H1 (cell line): ENCODE data around the gene DLL1. TPM values are rescaled to one million over a fixed set of nuclear protein-coding genes. Genes with fewer than 3 reads are reported as not detected.

Experiments used
- CTCF ChIA-PET: fragments of 300-600 bp; sonication (Branson Sonifier 250); formaldehyde crosslinking; loops from one replicate; lab custom pipeline; 2021; ENCODE audit not compliant: partially characterized antibody; lab: Charles Lee
- POLR2A ChIA-PET: fragments of 300-600 bp; sonication (Branson Sonifier 250); formaldehyde crosslinking; loops from one replicate; lab custom pipeline; 2021; ENCODE audit warnings: inconsistent platforms; ENCODE audit not compliant: partially characterized antibody; lab: Charles Lee
- DNase-seq, 2 experiments: peaks; one replicate each; pipeline versions ENCODE4 v3.0.0 to v3.0.0-alpha.2; 2010 to 2022; ENCODE audit warnings: low spot score in 2 of 2, low read depth in 1 of 2, mixed read lengths in 1 of 2
- FAIRE-seq: peaks from 2 replicates; lab custom pipeline; 2011; peaks lifted over from hg19 to GRCh38; lab: Jason Lieb, UNC
- H2AFZ ChIP-seq: 2 replicates; pipeline ENCODE4 v1.8.1; 2012; ENCODE audit warnings: low read length, inconsistent platforms
- H2AK5ac ChIP-seq: 2 replicates; pipeline ENCODE4 v1.6.1; 2013; ENCODE audit warnings: low read depth, low read length
- H2BK120ac ChIP-seq: replicated peaks from 2 replicates; pipeline ENCODE3; 2013; ENCODE audit warnings: low read depth, low read length, inconsistent platforms
- H2BK12ac ChIP-seq: 2 replicates; pipeline ENCODE4 v1.6.1; 2013; ENCODE audit warnings: low read depth, low read length
- H2BK15ac ChIP-seq: 2 replicates; pipeline ENCODE4 v1.6.1; 2013; ENCODE audit warnings: low read length
- H2BK20ac ChIP-seq: 2 replicates; pipeline ENCODE4 v1.6.1; 2013; ENCODE audit warnings: low read length
- H2BK5ac ChIP-seq: 2 replicates; pipeline ENCODE4 v1.6.1; 2013; ENCODE audit warnings: low read depth, low read length
- H3K14ac ChIP-seq: 2 replicates; pipeline ENCODE4 v1.6.1; 2013; ENCODE audit warnings: inconsistent platforms; ENCODE audit not compliant: insufficient read length
- H3K18ac ChIP-seq: 2 replicates; pipeline ENCODE4 v1.6.1; 2013; ENCODE audit warnings: low read length; ENCODE audit errors: extremely low read depth
- H3K23ac ChIP-seq: 2 replicates; pipeline ENCODE4 v1.6.1; 2013; ENCODE audit warnings: inconsistent platforms; ENCODE audit not compliant: insufficient read length
- H3K23me2 ChIP-seq: 2 replicates; pipeline ENCODE4 v1.6.1; 2013; ENCODE audit warnings: low read depth, low read length
- H3K27ac ChIP-seq: 2 replicates; pipeline ENCODE4 v1.6.1; 2011; ENCODE audit warnings: low read depth, low read length, inconsistent platforms
- H3K27me3 ChIP-seq, 4 experiments: replicated peaks in 1 of 4; 1 replicate in 1 of 4; 2 replicates in 3 of 4; pipeline versions ENCODE4 v1.6.1 to v1.8.1; 2011 to 2013; ENCODE audit warnings: low read length in 3 of 4, mild to moderate bottlenecking in 3 of 4, inconsistent platforms in 2 of 4, mixed read lengths in 2 of 4, moderate library complexity in 1 of 4; ENCODE audit not compliant: control insufficient read depth in 3 of 4, insufficient read depth in 3 of 4; ENCODE audit errors: extremely low read depth in 1 of 4
- H3K36me3 ChIP-seq, 4 experiments: 2 replicates each; pipeline versions ENCODE4 v1.6.1 to v1.8.1; 2011 to 2013; ENCODE audit warnings: mild to moderate bottlenecking in 4 of 4, low read length in 3 of 4, moderate library complexity in 2 of 4, control low read depth in 1 of 4, inconsistent platforms in 1 of 4; ENCODE audit not compliant: insufficient read depth in 4 of 4, control insufficient read depth in 2 of 4
- H3K4ac ChIP-seq: replicated peaks from 2 replicates; pipeline ENCODE3; 2013; ENCODE audit warnings: low read length, low read depth, mixed read lengths, inconsistent platforms; ENCODE audit not compliant: insufficient read length
- H3K4me1 ChIP-seq, 4 experiments: replicated peaks in 1 of 4; 1 replicate in 1 of 4; 2 replicates in 3 of 4; pipeline versions ENCODE4 v1.6.1 to v1.8.1; 2011 to 2013; ENCODE audit warnings: low read length in 3 of 4, inconsistent platforms in 2 of 4, mixed read lengths in 1 of 4; ENCODE audit not compliant: insufficient read depth in 4 of 4, control insufficient read depth in 3 of 4
- H3K4me2 ChIP-seq, 2 experiments: 2 replicates each; pipeline versions ENCODE4 v1.6.1 to v1.8.1; 2011 to 2013; ENCODE audit warnings: low read depth in 2 of 2, low read length in 2 of 2, control low read depth in 1 of 2, inconsistent platforms in 1 of 2, mild to moderate bottlenecking in 1 of 2; ENCODE audit not compliant: insufficient read depth in 1 of 2
- H3K4me3 ChIP-seq, 4 experiments: fragments of 200-600, 300-600 bp in 1 of 4; sonication (generic), shearing (Covaris generic), sonication (Bioruptor Twin) in 1 of 4; 2 replicates each; pipeline versions ENCODE4 v1.5.1 to v1.8.1; 2011 to 2016; ENCODE audit warnings: low read length in 4 of 4, low read depth in 3 of 4, control low read depth in 2 of 4, inconsistent platforms in 2 of 4, mild to moderate bottlenecking in 2 of 4, mixed read lengths in 1 of 4, moderate library complexity in 1 of 4; ENCODE audit not compliant: insufficient read depth in 2 of 4; ENCODE audit errors: extremely low read depth in 1 of 4
- H3K56ac ChIP-seq: replicated peaks from 2 replicates; pipeline ENCODE3; 2013; ENCODE audit warnings: low read depth, mild to moderate bottlenecking, mixed read lengths, low read length, inconsistent platforms; ENCODE audit not compliant: insufficient read length
- H3K79me1 ChIP-seq: 2 replicates; pipeline ENCODE4 v1.6.1; 2013; ENCODE audit warnings: low read depth, low read length, control low read depth
- H3K79me2 ChIP-seq, 2 experiments: 2 replicates each; pipeline versions ENCODE4 v1.6.1 to v1.8.1; 2012 to 2013; ENCODE audit warnings: low read length in 2 of 2, mild to moderate bottlenecking in 2 of 2, inconsistent platforms in 1 of 2; ENCODE audit not compliant: insufficient read depth in 2 of 2, control insufficient read depth in 1 of 2
- H3K9ac ChIP-seq, 4 experiments: replicated peaks in 1 of 4; 1 replicate in 1 of 4; 2 replicates in 3 of 4; pipeline versions ENCODE4 v1.6.1 to v1.8.1; 2011 to 2013; ENCODE audit warnings: low read depth in 3 of 4, low read length in 3 of 4, control low read depth in 2 of 4, mild to moderate bottlenecking in 2 of 4, moderate library complexity in 2 of 4, inconsistent platforms in 1 of 4; ENCODE audit errors: extremely low read depth in 1 of 4
- H3K9me3 ChIP-seq, 2 experiments: 2 replicates each; pipeline versions ENCODE4 v1.6.1 to v1.8.1; 2012 to 2013; ENCODE audit warnings: mild to moderate bottlenecking in 2 of 2, moderate library complexity in 2 of 2, control low read depth in 1 of 2, inconsistent platforms in 1 of 2, low read depth in 1 of 2, low read length in 1 of 2, mixed read lengths in 1 of 2; ENCODE audit not compliant: insufficient read depth in 2 of 2
- H4K20me1 ChIP-seq, 2 experiments: replicated peaks in 1 of 2; 2 replicates each; pipeline versions ENCODE3 to v1.8.1; 2011 to 2013; ENCODE audit warnings: inconsistent platforms in 2 of 2, low read length in 2 of 2, mild to moderate bottlenecking in 1 of 2; ENCODE audit not compliant: insufficient read depth in 2 of 2, control insufficient read depth in 1 of 2
- H4K5ac ChIP-seq: 2 replicates; pipeline ENCODE4 v1.6.1; 2013; ENCODE audit warnings: low read length, low read depth, mixed read lengths, inconsistent platforms; ENCODE audit not compliant: insufficient read length
- H4K8ac ChIP-seq: 2 replicates; pipeline ENCODE4 v1.8.0; 2013; ENCODE audit warnings: mild to moderate bottlenecking, moderate library complexity, low read length, inconsistent platforms; ENCODE audit not compliant: insufficient read depth; ENCODE audit errors: extremely low read depth
- H4K91ac ChIP-seq: replicated peaks from 2 replicates; pipeline ENCODE3; 2013; ENCODE audit warnings: low read length, mixed read lengths, inconsistent platforms; ENCODE audit not compliant: insufficient read length
- CBX5 ChIP-seq: fragments of 300-800, 300-1000 bp; sonication (generic); IDR thresholded peaks from 2 replicates; pipeline ENCODE4 v1.7.1; 2016; ENCODE audit warnings: antibody characterized with exemption, low read length, low read depth
- EZH2 ChIP-seq: fragments of 200-600 bp; sonication (generic); IDR thresholded peaks from 2 replicates; pipeline ENCODE4 v1.7.1; 2012; ENCODE audit warnings: low read depth, mild to moderate bottlenecking, moderate library complexity, low read length, inconsistent platforms; ENCODE audit not compliant: severe bottlenecking
- FOSL1 ChIP-seq: IDR thresholded peaks from 2 replicates; pipeline ENCODE4 v1.6.1; 2011; ENCODE audit warnings: mild to moderate bottlenecking, low read depth, low read length, moderate library complexity; ENCODE audit not compliant: insufficient read depth
- JUND ChIP-seq: IDR thresholded peaks from 2 replicates; pipeline ENCODE4 v1.6.1; 2011; ENCODE audit warnings: mild to moderate bottlenecking, improper control_type of control experiment, low read length
- MAFK ChIP-seq: IDR thresholded peaks from 2 replicates; pipeline ENCODE4 v1.6.1; 2012; ENCODE audit warnings: low read depth, mild to moderate bottlenecking, improper control_type of control experiment, low read length
- MAX ChIP-seq: IDR thresholded peaks from 2 replicates; pipeline ENCODE4 v1.6.1; 2012; ENCODE audit warnings: inconsistent platforms
- RAD21 ChIP-seq, 2 experiments: IDR thresholded peaks in 1 of 2; conservative IDR thresholded peaks in 1 of 2; 2 replicates each; pipeline ENCODE4 v1.6.1; 2011; ENCODE audit warnings: low read depth in 2 of 2, low read length in 2 of 2, improper control_type of control experiment in 1 of 2, inconsistent platforms in 1 of 2, mild to moderate bottlenecking in 1 of 2, moderate library complexity in 1 of 2
- SUZ12 ChIP-seq: fragments of 200-600 bp; sonication (generic); IDR thresholded peaks from 2 replicates; pipeline ENCODE4 v1.6.1; 2012; ENCODE audit warnings: mild to moderate bottlenecking, inconsistent platforms, low read length, moderate library complexity, mixed read lengths
- USF2 ChIP-seq: IDR thresholded peaks from 2 replicates; pipeline ENCODE4 v1.6.1; 2011; ENCODE audit warnings: low read length, improper control_type of control experiment
- WGBS, 2 experiments: shearing (Covaris generic) in 1 of 2; methylation state at CpG; one replicate each; pipeline versions ENCODE4 v1.1.6 to v1.1.7; 2013 to 2015; ENCODE audit warnings: low lambda C conversion rate in 2 of 2, mixed read lengths in 2 of 2, inconsistent platforms in 1 of 2, low coverage in 1 of 2, missing lambda C conversion rate in 1 of 2; ENCODE audit not compliant: insufficient replicate concordance in 2 of 2, insufficient coverage in 1 of 2, insufficient read length in 1 of 2; ENCODE audit errors: extremely low coverage in 1 of 2, missing lambda C conversion rate in 1 of 2; 5-methylcytosine and 5-hydroxymethylcytosine counted together
- polyA plus RNA-seq, 7 experiments: library from polyadenylated mRNA; depleted of rRNA in 3 of 7; stranded (reverse) in 5 of 7; unstranded in 2 of 7; fragments of >200 nt in 5 of 7; fragments of 200-250 nt in 2 of 7; gene quantifications; 1 replicate in 5 of 7; 2 replicates in 1 of 7; 4 replicates in 1 of 7; pipeline versions ENCODE4 v1.2.1 to v1.2.3, GENCODE V29; 2011 to 2013; ENCODE audit warnings: missing spikeins in 2 of 7, mixed read lengths in 2 of 7
- total RNA-seq: library from RNA; stranded (reverse); fragmentation: NEBNext Ultra II Directional; extraction: Animal tissue kit (Norgen Biotek cat#: 25700); gene quantifications from 2 replicates; pipeline ENCODE4 v1.2.1, GENCODE V29; 2021

DLL1 gene
- total and polyA plus RNA-seq, 2 of the 8 experiments (the other 6 are each of a cell fraction or from before 2014, with no cell fraction given): 1.7 to 3.8 TPM

- H3K9me3 ChIP-seq: no peaks in the 10 kb centered on the region
- no peaks in the 10 kb centered on the region for H3K79me1 ChIP-seq
- ChIA-PET POLR2A (interaction anchor here (0.5 to 3.2 kb wide), 6 partner anchors 11 to 166 kb away, joined by 3 to 17 read pairs (median 6); partner anchors contain the start of gene FAM120B), CTCF (interaction anchor here (0.6 to 1.7 kb wide), 7 partner anchors 224 to 500 kb away, joined by 3 to 5 read pairs (median 3); no protein-coding TSS in a partner anchor)
- WGBS, 2 experiments: 10% methylated on average over 13 of the region's 13 CpGs; no CpG with 5 or more reads in 1 of the 2 experiments
- no peak overlapping the region for H3K27ac ChIP-seq
- H3K14ac ChIP-seq: no peak overlapping the region
- no peak overlapping the region for H3K23ac ChIP-seq
- no peak for FAIRE-seq
- no peak overlapping the region for H3K56ac ChIP-seq
- no peak overlapping the region for H2BK5ac ChIP-seq
- H4K5ac ChIP-seq: no peak overlapping the region
- no peak overlapping the region for H3K4ac ChIP-seq
- peaks cover 18 to 46% (median 23%) of the 10 kb centered on the region in 4 experiments for H3K4me1 ChIP-seq
- peak overlapping the region; percentile 94 to 99 for H3K4me2 ChIP-seq
- 0 out of 2 replicates have a peak overlapping the region, but pooled peaks have one; percentile 63 for H2BK15ac ChIP-seq
- peaks cover 2 to 9% (median 6%) of the 10 kb centered on the region in 4 experiments; a peak in 4 of 8 replicates for H3K36me3 ChIP-seq
- H4K91ac ChIP-seq: no peak overlapping the region
- H2BK20ac ChIP-seq: 0 out of 2 replicates have a peak overlapping the region, but pooled peaks have one; percentile 13
- H4K8ac ChIP-seq: no peak overlapping the region
- H2BK12ac ChIP-seq: 0 out of 2 replicates have a peak overlapping the region, but pooled peaks have one; percentile 20
- 0 out of 2 replicates have a peak overlapping the region, but pooled peaks have one; percentile 28 for H2AK5ac ChIP-seq
- H3K4me3 ChIP-seq: peak overlapping the region; percentile 48 to 77 (median 66); a peak in 7 of 8 replicates
- H2AFZ ChIP-seq: no peak overlapping the region
- DNase-seq: peak in 1 of 2 experiments; percentile 67
- peaks cover 4 to 11% of the 10 kb centered on the region in 2 experiments for H4K20me1 ChIP-seq
- H3K9ac ChIP-seq: no peak overlapping the region
- no peak overlapping the region; the same call in 1 of the 2 replicates for H3K18ac ChIP-seq
- no peaks in the 10 kb centered on the region for H3K79me2 ChIP-seq
- peaks cover 32% of the 10 kb centered on the region; the same call in 1 of the 2 replicates for H3K23me2 ChIP-seq
- H2BK120ac ChIP-seq: no peak overlapping the region
- peaks cover 53 to 83% (median 72%) of the 10 kb centered on the region in 4 experiments for H3K27me3 ChIP-seq
- TF ChIP-seq CBX5: no peak
- TF ChIP-seq EZH2: peak; percentile 27
- peak; percentile 67 for TF ChIP-seq MAX
- peak; percentile 78 for TF ChIP-seq USF2
- TF ChIP-seq RAD21 (IDR thresholded peaks at IDR 0.05 in 1 of 2, conservative IDR thresholded peaks at IDR 0.05 in 1 of 2; ENCODE audit: low read depth in 2 of 2, low read length in 2 of 2): peak; percentile 6 to 19; a peak in 2 of 4 replicates
- TF ChIP-seq JUND: no peak
- no peak for TF ChIP-seq FOSL1
- TF ChIP-seq MAFK: no peak
- peak; percentile 41; the same call in 1 of the 2 replicates for TF ChIP-seq SUZ12
Observed at GRCh38 chr6:170292407-170293158, 1.7 kb upstream of the DLL1 start.
